ENCODE measurements around the gene HSPA6. TPM values are rescaled to one million over a fixed set of nuclear protein-coding genes. Genes with fewer than 3 reads are reported as not detected.

HSPA6 gene
- total and polyA plus RNA-seq, 4 donors, result 0.44 to 3.1 (median 1.5) TPM

DNA sequence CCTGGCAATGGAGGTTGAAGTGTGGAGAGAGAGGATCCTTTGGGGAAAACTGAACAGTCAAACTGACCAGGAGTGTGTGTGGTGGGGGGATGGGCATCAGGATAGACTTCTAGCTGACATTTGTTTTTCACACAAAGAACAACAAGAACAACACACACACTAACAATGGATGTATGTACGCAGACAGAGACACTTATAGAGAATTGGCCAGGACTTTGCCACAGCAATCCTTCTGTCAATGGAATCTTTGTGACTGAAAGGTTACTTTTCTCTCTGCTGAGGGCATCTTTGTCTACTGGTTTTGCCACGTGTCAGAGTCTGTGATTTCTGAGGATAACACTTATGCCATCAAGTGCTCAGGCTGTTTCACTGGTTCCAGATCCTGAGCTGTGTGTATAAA, 31.5 kb upstream of the HSPA6 start:
- Histone ChIP-seq H3K9ac (ENCODE audit: low read depth in 1 of 2, low read length in 2 of 2) (no peak overlapping the region), H3K36me3 (ENCODE audit: control insufficient read depth in 4 of 4, insufficient read depth in 3 of 4, low read depth in 1 of 4, low read length in 3 of 4) (no peaks in the 10 kb centered on the region), H3K27me3 (ENCODE audit: control insufficient read depth in 4 of 4, insufficient read depth in 4 of 4, low read length in 3 of 4) (peaks cover 0 to 7% (median 0%) of the 10 kb centered on the region in 4 donors), H3K4me1 (ENCODE audit: control insufficient read depth in 4 of 4, insufficient read depth in 4 of 4, low read length in 3 of 4) (no peaks in the 10 kb centered on the region), H3K9me3 (ENCODE audit: control insufficient read depth in 4 of 4, low read length in 3 of 4) (no peaks in the 10 kb centered on the region), H3K4me3 (ENCODE audit: low read depth in 1 of 3, low read length in 3 of 3) (no peak overlapping the region), H3K27ac (ENCODE audit: low read depth in 1 of 2, low read length in 2 of 2) (no peak overlapping the region)
- WGBS, result 78% methylated on average over 2 of the region's 2 CpGs
- no peak for TF ChIP-seq FOXA1 (IDR thresholded peaks at IDR 0.05)
- no peak for TF ChIP-seq HNF4G (IDR thresholded peaks at IDR 0.05)
- no peak for TF ChIP-seq SP1 (IDR thresholded peaks at IDR 0.05)
- no peak for TF ChIP-seq TAF1 (conservative IDR thresholded peaks at IDR 0.05)
- TF ChIP-seq YY1 (IDR thresholded peaks at IDR 0.05), result no peak
- no peak for TF ChIP-seq HNF4A (conservative IDR thresholded peaks at IDR 0.05)
- no peak for TF ChIP-seq RAD21 (IDR thresholded peaks at IDR 0.05)
- no peak for TF ChIP-seq FOXA2 (IDR thresholded peaks at IDR 0.05)
- TF ChIP-seq JUND (IDR thresholded peaks at IDR 0.05), result no peak
- no peak for TF ChIP-seq NR2F2 (IDR thresholded peaks at IDR 0.05)
- TF ChIP-seq MAX (IDR thresholded peaks at IDR 0.05), result no peak
- DNase-seq (ENCODE audit: low spot score), result no peak

DNA sequence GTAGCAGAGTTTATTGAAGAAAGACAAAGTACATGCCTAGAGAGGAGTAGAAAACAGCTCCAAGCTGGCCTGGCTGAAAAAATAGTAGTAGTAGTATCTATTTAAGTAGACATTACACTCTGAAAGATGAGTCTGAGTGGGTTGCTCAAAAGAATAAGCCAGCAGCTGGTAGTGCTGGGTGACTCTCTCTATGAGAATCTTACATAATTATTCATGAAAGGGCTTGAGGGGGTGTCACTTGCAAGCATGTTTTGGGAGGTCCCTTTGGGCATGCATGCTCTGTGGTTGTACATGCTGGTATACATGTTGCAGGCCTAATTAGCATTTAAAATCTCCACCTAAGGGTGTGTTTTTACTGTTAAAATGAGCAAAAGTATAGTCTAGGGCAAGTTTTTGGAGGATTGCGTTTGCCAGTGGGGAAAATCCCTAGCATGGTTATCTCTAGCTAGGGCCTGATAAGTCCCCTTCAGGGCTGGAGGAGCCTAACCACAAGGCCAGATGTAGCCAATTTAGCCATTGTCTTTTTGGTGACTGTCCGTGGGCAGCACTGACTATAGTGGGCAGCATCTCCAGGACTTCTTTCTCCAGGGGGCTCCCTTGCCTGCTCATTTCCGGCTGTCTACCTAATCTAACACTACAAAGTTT, 30.1 kb upstream of the HSPA6 start:
- Histone ChIP-seq H3K27ac (ENCODE audit: low read depth in 1 of 2, low read length in 2 of 2) (no peak overlapping the region), H3K4me3 (ENCODE audit: low read depth in 1 of 3, low read length in 3 of 3) (no peak overlapping the region), H3K27me3 (ENCODE audit: control insufficient read depth in 4 of 4, insufficient read depth in 4 of 4, low read length in 3 of 4) (peaks cover 0 to 7% (median 0%) of the 10 kb centered on the region in 4 donors), H3K9ac (ENCODE audit: low read depth in 1 of 2, low read length in 2 of 2) (no peak overlapping the region), H3K4me1 (ENCODE audit: control insufficient read depth in 4 of 4, insufficient read depth in 4 of 4, low read length in 3 of 4) (no peaks in the 10 kb centered on the region), H3K36me3 (ENCODE audit: control insufficient read depth in 4 of 4, insufficient read depth in 3 of 4, low read depth in 1 of 4, low read length in 3 of 4) (no peaks in the 10 kb centered on the region), H3K9me3 (ENCODE audit: control insufficient read depth in 4 of 4, low read length in 3 of 4) (no peaks in the 10 kb centered on the region)
- DNase-seq (ENCODE audit: low spot score), result no peak
- TF ChIP-seq NR2F2 (IDR thresholded peaks at IDR 0.05) (no peak), FOXA2 (IDR thresholded peaks at IDR 0.05) (no peak), MAX (IDR thresholded peaks at IDR 0.05) (no peak), YY1 (IDR thresholded peaks at IDR 0.05) (no peak), HNF4A (conservative IDR thresholded peaks at IDR 0.05) (no peak), TAF1 (conservative IDR thresholded peaks at IDR 0.05) (no peak), RXRA (IDR thresholded peaks at IDR 0.05) (no peak), SP1 (IDR thresholded peaks at IDR 0.05) (no peak), RAD21 (IDR thresholded peaks at IDR 0.05) (no peak)
- TF ChIP-seq, protein P1, sequence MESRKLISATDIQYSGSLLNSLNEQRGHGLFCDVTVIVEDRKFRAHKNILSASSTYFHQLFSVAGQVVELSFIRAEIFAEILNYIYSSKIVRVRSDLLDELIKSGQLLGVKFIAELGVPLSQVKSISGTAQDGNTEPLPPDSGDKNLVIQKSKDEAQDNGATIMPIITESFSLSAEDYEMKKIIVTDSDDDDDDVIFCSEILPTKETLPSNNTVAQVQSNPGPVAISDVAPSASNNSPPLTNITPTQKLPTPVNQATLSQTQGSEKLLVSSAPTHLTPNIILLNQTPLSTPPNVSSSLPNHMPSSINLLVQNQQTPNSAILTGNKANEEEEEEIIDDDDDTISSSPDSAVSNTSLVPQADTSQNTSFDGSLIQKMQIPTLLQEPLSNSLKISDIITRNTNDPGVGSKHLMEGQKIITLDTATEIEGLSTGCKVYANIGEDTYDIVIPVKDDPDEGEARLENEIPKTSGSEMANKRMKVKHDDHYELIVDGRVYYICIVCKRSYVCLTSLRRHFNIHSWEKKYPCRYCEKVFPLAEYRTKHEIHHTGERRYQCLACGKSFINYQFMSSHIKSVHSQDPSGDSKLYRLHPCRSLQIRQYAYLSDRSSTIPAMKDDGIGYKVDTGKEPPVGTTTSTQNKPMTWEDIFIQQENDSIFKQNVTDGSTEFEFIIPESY (IDR thresholded peaks at IDR 0.05), result no peak
- TF ChIP-seq, protein P2, sequence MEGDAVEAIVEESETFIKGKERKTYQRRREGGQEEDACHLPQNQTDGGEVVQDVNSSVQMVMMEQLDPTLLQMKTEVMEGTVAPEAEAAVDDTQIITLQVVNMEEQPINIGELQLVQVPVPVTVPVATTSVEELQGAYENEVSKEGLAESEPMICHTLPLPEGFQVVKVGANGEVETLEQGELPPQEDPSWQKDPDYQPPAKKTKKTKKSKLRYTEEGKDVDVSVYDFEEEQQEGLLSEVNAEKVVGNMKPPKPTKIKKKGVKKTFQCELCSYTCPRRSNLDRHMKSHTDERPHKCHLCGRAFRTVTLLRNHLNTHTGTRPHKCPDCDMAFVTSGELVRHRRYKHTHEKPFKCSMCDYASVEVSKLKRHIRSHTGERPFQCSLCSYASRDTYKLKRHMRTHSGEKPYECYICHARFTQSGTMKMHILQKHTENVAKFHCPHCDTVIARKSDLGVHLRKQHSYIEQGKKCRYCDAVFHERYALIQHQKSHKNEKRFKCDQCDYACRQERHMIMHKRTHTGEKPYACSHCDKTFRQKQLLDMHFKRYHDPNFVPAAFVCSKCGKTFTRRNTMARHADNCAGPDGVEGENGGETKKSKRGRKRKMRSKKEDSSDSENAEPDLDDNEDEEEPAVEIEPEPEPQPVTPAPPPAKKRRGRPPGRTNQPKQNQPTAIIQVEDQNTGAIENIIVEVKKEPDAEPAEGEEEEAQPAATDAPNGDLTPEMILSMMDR (IDR thresholded peaks at IDR 0.05; ENCODE audit: low read depth, low read length, missing input control), result no peak
- WGBS, result 69% methylated on average over 3 of the region's 3 CpGs

DNA sequence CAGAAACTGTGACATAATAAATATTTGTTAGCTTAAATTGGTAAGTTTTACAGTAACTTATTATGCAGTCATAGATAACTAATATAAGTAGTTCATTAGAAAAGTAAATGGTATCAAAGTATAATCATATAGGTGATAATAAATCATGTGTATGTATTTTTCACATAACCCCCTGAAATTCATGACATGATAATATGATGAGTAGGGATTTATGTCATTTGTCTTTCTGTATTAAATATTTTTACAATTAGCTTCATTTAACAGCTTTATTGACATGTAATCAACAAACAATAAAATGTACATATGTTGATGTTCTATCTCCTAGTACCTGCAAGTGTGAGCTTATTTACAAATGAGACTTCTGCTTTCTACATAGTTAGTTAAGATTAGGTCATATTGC, 28.9 kb upstream of the HSPA6 start:
- Histone ChIP-seq H3K9me3 (ENCODE audit: control insufficient read depth in 4 of 4, low read length in 3 of 4) (no peaks in the 10 kb centered on the region), H3K27me3 (ENCODE audit: control insufficient read depth in 4 of 4, insufficient read depth in 4 of 4, low read length in 3 of 4) (no peaks in the 10 kb centered on the region), H3K27ac (ENCODE audit: low read depth in 1 of 2, low read length in 2 of 2) (no peak overlapping the region), H3K4me3 (ENCODE audit: low read depth in 1 of 3, low read length in 3 of 3) (no peak overlapping the region), H3K4me1 (ENCODE audit: control insufficient read depth in 4 of 4, insufficient read depth in 4 of 4, low read length in 3 of 4) (no peaks in the 10 kb centered on the region), H3K9ac (ENCODE audit: low read depth in 1 of 2, low read length in 2 of 2) (no peak overlapping the region), H3K36me3 (ENCODE audit: control insufficient read depth in 4 of 4, insufficient read depth in 3 of 4, low read depth in 1 of 4, low read length in 3 of 4) (no peaks in the 10 kb centered on the region)
- no peak for DNase-seq (ENCODE audit: low spot score)
- TF ChIP-seq, protein P2 (IDR thresholded peaks at IDR 0.05; ENCODE audit: low read depth, low read length, missing input control), result no peak
- TF ChIP-seq RAD21 (IDR thresholded peaks at IDR 0.05), result no peak
- TF ChIP-seq NR2F2 (IDR thresholded peaks at IDR 0.05), result no peak
- TF ChIP-seq RXRA (IDR thresholded peaks at IDR 0.05), result no peak
- no peak for TF ChIP-seq FOXA2 (IDR thresholded peaks at IDR 0.05)
- TF ChIP-seq, protein P3, sequence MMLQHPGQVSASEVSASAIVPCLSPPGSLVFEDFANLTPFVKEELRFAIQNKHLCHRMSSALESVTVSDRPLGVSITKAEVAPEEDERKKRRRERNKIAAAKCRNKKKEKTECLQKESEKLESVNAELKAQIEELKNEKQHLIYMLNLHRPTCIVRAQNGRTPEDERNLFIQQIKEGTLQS (IDR thresholded peaks at IDR 0.05), result no peak
- no peak for TF ChIP-seq FOXA1 (IDR thresholded peaks at IDR 0.05)
- no peak for TF ChIP-seq REST (IDR thresholded peaks at IDR 0.05)
- TF ChIP-seq TAF1 (conservative IDR thresholded peaks at IDR 0.05), result no peak
- TF ChIP-seq HNF4G (IDR thresholded peaks at IDR 0.05), result no peak

Measured in liver (tissue), 9 donors.